GM12801 (cell line): ENCODE measurements around the gene KRT71.

Experiments
- CTCF ChIP-seq: IDR thresholded peaks from one replicate; pipeline ENCODE4 v1.5.1; 2011; ENCODE audit warnings: control low read depth; ENCODE audit not compliant: insufficient read length; ENCODE audit errors: extremely low read depth

The KRT71 gene

GRCh38 chr12:52561880-52562449 lies 9.0 kb upstream of the KRT71 start:
- TF ChIP-seq CTCF = no peak

DNA sequence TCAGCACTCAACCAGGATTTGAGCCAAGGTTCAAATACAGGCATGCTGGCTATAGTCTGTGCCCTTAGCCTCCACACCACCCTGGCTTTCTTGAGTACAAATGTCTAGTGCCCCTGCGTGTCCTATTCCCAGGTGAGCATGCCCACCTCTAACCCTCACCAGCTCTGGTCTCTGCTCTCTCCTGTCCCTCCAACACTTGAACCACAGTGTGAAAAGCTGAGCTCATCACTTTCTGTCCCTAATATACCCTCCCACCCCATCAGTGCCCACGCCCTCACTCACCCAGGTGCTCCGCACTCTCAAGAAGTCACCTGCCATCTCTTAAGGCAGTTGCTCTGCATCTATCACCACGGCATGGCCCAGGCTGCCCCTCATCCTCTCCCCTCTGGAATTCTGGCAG lies 7.0 kb upstream of the KRT71 start:
- no peak for TF ChIP-seq CTCF

- TF ChIP-seq CTCF = no peak
Measured at GRCh38 chr12:52558781-52559445, 6.0 kb upstream of the KRT71 start.

- TF ChIP-seq CTCF = no peak
Measured at GRCh38 chr12:52557476-52557875, 4.5 kb upstream of the KRT71 start.

- no peak for TF ChIP-seq CTCF
Measured at GRCh38 chr12:52555577-52555976, 2.6 kb upstream of the KRT71 start.

DNA sequence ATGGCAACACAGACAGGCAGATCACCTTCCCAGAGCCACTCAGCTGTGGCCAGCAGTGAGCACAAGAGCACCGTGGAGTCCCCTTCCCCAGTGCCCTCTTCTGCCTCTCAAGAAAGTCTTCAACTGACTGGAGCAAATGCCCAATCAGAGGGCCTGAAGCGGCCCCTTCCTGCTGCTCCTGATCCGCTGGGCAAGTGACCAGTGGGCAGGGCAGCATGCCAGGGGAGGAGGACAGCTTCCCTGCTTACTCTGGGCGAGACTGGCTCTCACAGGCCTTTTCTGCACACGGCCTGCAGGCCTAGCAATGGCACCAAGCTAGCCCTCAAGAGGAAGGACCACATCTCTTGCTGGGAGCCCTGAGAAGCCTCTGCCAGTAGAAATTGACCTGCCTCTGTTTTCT lies 890 bp downstream of the KRT71 start:
- no peak for TF ChIP-seq CTCF

- TF ChIP-seq CTCF = no peak
Measured at GRCh38 chr12:52551216-52551865, 1.6 kb downstream of the KRT71 start.
